Measurements from ENCODE around the gene SLC28A3. TPM values are rescaled to one million over a fixed set of nuclear protein-coding genes. Genes with fewer than 3 reads are reported as not detected.

Gene SLC28A3
- total and polyA plus RNA-seq, 10 of the 15 experiments (the other 5 are each of a cell fraction or from before 2014, with no cell fraction given): 0.03 to 0.39 (median 0.07) TPM; not detected in 2

DNA sequence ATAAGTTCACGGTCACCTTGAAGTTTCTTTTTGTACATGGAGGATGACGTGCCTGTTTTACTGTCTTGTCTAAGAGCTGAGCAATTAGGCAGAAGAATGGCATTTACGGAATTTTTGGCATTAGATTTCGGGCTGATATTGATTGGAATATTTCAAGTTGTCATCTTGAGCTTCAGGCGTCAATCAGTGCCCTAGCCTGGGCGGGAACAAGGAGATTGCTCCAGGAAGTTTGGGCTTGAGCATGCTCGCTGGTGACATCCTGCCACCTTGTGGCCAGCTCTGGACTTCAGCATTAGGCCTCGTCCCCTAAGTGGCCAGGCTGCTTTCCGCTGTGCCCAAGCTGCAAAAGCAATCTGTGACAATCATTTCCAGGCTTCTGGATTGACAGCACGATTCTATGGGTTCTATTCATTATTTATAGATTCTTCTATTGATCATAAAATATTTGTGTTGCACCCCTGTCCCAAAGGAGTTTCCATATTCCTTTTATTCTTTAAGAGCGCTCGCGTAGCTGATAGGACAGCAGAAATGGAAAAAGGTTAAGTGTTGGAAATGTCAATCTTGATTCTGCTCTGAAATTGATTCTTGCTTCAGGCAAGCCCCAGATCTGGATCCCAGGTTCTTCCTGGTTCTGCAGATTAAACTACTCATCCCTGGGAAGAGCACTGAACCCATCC is 79.3 kb downstream of the SLC28A3 start (continued):
- TF ChIP-seq, protein P1, sequence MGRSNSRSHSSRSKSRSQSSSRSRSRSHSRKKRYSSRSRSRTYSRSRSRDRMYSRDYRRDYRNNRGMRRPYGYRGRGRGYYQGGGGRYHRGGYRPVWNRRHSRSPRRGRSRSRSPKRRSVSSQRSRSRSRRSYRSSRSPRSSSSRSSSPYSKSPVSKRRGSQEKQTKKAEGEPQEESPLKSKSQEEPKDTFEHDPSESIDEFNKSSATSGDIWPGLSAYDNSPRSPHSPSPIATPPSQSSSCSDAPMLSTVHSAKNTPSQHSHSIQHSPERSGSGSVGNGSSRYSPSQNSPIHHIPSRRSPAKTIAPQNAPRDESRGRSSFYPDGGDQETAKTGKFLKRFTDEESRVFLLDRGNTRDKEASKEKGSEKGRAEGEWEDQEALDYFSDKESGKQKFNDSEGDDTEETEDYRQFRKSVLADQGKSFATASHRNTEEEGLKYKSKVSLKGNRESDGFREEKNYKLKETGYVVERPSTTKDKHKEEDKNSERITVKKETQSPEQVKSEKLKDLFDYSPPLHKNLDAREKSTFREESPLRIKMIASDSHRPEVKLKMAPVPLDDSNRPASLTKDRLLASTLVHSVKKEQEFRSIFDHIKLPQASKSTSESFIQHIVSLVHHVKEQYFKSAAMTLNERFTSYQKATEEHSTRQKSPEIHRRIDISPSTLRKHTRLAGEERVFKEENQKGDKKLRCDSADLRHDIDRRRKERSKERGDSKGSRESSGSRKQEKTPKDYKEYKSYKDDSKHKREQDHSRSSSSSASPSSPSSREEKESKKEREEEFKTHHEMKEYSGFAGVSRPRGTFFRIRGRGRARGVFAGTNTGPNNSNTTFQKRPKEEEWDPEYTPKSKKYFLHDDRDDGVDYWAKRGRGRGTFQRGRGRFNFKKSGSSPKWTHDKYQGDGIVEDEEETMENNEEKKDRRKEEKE (IDR thresholded peaks at IDR 0.05): no peak
- TF ChIP-seq NFYB (IDR thresholded peaks at IDR 0.05; ENCODE audit: insufficient read depth, low read depth, low read length) (no peak), BHLHE40 (IDR thresholded peaks at IDR 0.05; ENCODE audit: borderline replicate concordance in 1 of 2, low read depth in 2 of 2, low read length in 1 of 2) (no peak), CBX5 (IDR thresholded peaks at IDR 0.05; ENCODE audit: low read depth) (no peak), NFXL1 (IDR thresholded peaks at IDR 0.05; ENCODE audit: borderline replicate concordance) (no peak), ATF7 (IDR thresholded peaks at IDR 0.05; ENCODE audit: low read depth) (no peak), CREB1 (IDR thresholded peaks at IDR 0.05; ENCODE audit: low read depth) (no peak), SREBF2 (IDR thresholded peaks at IDR 0.05; ENCODE audit: low read length) (no peak), POU2F2 (IDR thresholded peaks at IDR 0.05; ENCODE audit: borderline replicate concordance, low read depth, low read length) (peak; percentile 49; the same call in 1 of the 3 replicates), YY1 (IDR thresholded peaks at IDR 0.05; ENCODE audit: low read depth, low read length) (0 out of 2 replicates have a peak, but pooled peaks have one; percentile 63), SMARCA5 (IDR thresholded peaks at IDR 0.05) (0 out of 2 replicates have a peak, but pooled peaks have one; percentile 34), HDAC2 (IDR thresholded peaks at IDR 0.05) (no peak), HCFC1 (IDR thresholded peaks at IDR 0.05; ENCODE audit: low read length) (no peak), TAF1 (IDR thresholded peaks at IDR 0.05; ENCODE audit: borderline replicate concordance, low read depth, low read length) (no peak), NRF1 (conservative IDR thresholded peaks at IDR 0.05; ENCODE audit: low read depth, low read length) (no peak), NR2C2 (IDR thresholded peaks at IDR 0.05; ENCODE audit: borderline replicate concordance, control insufficient read depth, insufficient read length, low read depth) (no peak), IKZF2 (IDR thresholded peaks at IDR 0.05) (no peak), NBN (IDR thresholded peaks at IDR 0.05) (no peak), EZH2 (IDR thresholded peaks at IDR 0.05; ENCODE audit: borderline replicate concordance, control insufficient read depth, low read depth, low read length) (no peak), FOS (IDR thresholded peaks at IDR 0.05; ENCODE audit: borderline replicate concordance, extremely low read depth, insufficient read length) (no peak), TCF12 (IDR thresholded peaks at IDR 0.05; ENCODE audit: low read depth, low read length) (no peak)
- TF ChIP-seq, protein P2, sequence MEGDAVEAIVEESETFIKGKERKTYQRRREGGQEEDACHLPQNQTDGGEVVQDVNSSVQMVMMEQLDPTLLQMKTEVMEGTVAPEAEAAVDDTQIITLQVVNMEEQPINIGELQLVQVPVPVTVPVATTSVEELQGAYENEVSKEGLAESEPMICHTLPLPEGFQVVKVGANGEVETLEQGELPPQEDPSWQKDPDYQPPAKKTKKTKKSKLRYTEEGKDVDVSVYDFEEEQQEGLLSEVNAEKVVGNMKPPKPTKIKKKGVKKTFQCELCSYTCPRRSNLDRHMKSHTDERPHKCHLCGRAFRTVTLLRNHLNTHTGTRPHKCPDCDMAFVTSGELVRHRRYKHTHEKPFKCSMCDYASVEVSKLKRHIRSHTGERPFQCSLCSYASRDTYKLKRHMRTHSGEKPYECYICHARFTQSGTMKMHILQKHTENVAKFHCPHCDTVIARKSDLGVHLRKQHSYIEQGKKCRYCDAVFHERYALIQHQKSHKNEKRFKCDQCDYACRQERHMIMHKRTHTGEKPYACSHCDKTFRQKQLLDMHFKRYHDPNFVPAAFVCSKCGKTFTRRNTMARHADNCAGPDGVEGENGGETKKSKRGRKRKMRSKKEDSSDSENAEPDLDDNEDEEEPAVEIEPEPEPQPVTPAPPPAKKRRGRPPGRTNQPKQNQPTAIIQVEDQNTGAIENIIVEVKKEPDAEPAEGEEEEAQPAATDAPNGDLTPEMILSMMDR (IDR thresholded peaks at IDR 0.05 in 2 of 3, conservative IDR thresholded peaks at IDR 0.05 in 1 of 3; ENCODE audit: control insufficient read depth in 2 of 3, extremely low read depth in 1 of 3, insufficient read depth in 1 of 3, low read depth in 3 of 3, low read length in 3 of 3): peak; percentile 82 to 91 (median 88)
- TF ChIP-seq, protein P3, sequence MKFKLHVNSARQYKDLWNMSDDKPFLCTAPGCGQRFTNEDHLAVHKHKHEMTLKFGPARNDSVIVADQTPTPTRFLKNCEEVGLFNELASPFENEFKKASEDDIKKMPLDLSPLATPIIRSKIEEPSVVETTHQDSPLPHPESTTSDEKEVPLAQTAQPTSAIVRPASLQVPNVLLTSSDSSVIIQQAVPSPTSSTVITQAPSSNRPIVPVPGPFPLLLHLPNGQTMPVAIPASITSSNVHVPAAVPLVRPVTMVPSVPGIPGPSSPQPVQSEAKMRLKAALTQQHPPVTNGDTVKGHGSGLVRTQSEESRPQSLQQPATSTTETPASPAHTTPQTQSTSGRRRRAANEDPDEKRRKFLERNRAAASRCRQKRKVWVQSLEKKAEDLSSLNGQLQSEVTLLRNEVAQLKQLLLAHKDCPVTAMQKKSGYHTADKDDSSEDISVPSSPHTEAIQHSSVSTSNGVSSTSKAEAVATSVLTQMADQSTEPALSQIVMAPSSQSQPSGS (IDR thresholded peaks at IDR 0.05; ENCODE audit: low read length): no peak
- TF ChIP-seq, protein P4, sequence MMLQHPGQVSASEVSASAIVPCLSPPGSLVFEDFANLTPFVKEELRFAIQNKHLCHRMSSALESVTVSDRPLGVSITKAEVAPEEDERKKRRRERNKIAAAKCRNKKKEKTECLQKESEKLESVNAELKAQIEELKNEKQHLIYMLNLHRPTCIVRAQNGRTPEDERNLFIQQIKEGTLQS (IDR thresholded peaks at IDR 0.05; ENCODE audit: borderline replicate concordance, extremely low read depth, low read depth, low read length): no peak

All from GM12878 (cell line).